PFSK-1 (cell line): ENCODE results near the gene CTCF.

Experiments
- FOXP2 ChIP-seq: optimal IDR thresholded peaks from 2 replicates; pipeline ENCODE3; 2011; ENCODE audit warnings: borderline replicate concordance, control low read depth, inconsistent platforms; ENCODE audit not compliant: insufficient read depth; ENCODE audit errors: extremely low read length, extremely low read depth
- POLR2AphosphoS5 ChIP-seq: IDR thresholded peaks from 2 replicates; pipeline ENCODE4 v1.6.1; 2012; ENCODE audit warnings: low read depth, mild to moderate bottlenecking, control low read depth, low read length, moderate library complexity
- SIN3A ChIP-seq: IDR thresholded peaks from 2 replicates; pipeline ENCODE4 v1.6.1; 2012; ENCODE audit warnings: mild to moderate bottlenecking, low read length, moderate library complexity, borderline replicate concordance; ENCODE audit not compliant: insufficient read depth
- TAF1 ChIP-seq: IDR thresholded peaks from 2 replicates; pipeline ENCODE4 v1.6.1; 2012; ENCODE audit warnings: low read length, control low read depth, borderline replicate concordance; ENCODE audit not compliant: insufficient read depth
- TF ChIP-seq, protein P1 (sequence below), 2 experiments: IDR thresholded peaks; 2 replicates each; pipeline versions ENCODE4 v1.6.1 to v1.8.0; 2011 to 2012; ENCODE audit warnings: low read depth in 2 of 2, low read length in 2 of 2, control low read depth in 1 of 2, inconsistent platforms in 1 of 2, mild to moderate bottlenecking in 1 of 2, moderate library complexity in 1 of 2; ENCODE audit not compliant: insufficient read depth in 1 of 2

CTCF gene

DNA sequence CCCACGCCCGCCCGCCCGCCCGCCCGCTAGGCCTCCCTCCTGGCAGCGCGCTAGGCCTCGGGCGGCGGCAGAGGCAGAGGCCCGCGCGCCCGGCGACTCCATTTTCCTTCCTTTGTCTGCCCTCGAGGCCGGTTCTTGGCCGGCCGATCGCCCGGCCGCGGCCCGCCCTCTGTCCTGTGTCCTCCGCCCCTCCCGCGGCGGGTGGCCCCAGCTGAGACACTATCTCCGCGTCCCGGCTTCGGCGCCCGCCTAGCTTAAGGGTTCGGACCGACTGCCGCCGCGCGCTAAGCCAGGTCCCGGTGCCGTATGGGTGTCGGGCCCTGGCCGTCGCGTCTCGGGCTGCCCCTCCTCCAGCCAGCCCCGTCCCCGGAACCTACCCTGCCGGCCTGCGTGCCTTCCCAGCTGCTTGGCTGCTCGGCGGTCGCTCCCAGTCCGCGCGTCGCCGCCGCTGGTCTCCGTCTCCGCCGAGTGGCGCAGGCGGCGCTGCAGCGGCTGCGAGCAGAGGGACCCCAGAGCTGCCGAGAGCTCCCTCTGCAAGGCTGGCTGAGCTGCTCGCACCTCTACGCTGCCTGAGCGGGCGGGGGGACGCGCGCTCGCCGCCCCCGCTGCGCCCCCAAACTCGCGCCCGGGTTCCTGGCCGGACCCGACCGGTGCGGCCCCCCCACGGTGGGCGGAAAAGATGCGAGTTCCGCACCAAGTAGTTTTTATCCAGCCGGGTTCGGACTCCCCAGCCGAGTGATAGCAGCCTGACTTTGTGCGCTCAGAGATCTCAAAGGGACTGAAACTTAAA lies 787 bp downstream of the CTCF start:
- TF ChIP-seq TAF1 (no peak), FOXP2 (peak; percentile 53), SIN3A (no peak)

DNA sequence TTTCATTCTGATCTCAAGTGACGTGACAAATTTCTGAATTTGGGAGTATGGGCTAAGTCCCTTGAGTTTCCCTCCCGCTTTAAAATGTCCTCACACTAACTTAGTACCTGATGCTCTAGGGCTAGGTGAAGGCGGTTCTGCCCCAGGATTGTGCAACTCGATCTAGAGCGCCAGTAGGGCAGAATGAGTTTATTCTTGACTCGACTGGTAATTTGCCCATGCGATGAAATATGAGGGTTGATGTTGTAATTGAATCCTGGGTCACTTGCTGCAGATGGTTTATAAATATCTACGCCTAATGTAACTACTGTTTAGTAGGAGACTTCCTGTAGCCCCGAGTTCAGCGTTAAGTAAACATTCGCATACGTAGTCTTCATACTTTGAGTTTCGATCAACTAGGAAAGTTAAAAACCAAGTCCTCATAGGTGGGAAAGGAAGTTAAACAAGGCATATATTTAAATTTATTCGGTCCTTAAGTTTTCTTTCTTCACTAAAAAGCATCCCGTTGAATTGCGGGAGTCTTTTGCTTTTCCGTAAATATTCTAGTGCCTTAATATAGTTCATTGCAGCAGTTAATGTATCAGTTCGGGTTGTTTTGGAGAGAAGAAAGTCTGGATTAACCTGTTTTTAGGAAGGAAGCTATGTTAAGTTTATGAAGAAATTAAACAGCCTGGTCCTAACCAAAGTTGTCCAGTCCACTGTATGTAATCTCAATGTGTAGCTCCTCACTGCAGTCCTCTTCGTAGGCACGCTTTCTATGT lies 1.6 kb downstream of the CTCF start:
- TF ChIP-seq, protein P1, sequence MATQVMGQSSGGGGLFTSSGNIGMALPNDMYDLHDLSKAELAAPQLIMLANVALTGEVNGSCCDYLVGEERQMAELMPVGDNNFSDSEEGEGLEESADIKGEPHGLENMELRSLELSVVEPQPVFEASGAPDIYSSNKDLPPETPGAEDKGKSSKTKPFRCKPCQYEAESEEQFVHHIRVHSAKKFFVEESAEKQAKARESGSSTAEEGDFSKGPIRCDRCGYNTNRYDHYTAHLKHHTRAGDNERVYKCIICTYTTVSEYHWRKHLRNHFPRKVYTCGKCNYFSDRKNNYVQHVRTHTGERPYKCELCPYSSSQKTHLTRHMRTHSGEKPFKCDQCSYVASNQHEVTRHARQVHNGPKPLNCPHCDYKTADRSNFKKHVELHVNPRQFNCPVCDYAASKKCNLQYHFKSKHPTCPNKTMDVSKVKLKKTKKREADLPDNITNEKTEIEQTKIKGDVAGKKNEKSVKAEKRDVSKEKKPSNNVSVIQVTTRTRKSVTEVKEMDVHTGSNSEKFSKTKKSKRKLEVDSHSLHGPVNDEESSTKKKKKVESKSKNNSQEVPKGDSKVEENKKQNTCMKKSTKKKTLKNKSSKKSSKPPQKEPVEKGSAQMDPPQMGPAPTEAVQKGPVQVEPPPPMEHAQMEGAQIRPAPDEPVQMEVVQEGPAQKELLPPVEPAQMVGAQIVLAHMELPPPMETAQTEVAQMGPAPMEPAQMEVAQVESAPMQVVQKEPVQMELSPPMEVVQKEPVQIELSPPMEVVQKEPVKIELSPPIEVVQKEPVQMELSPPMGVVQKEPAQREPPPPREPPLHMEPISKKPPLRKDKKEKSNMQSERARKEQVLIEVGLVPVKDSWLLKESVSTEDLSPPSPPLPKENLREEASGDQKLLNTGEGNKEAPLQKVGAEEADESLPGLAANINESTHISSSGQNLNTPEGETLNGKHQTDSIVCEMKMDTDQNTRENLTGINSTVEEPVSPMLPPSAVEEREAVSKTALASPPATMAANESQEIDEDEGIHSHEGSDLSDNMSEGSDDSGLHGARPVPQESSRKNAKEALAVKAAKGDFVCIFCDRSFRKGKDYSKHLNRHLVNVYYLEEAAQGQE (IDR thresholded peaks at IDR 0.05; ENCODE audit: insufficient read depth in 1 of 2, low read depth in 2 of 2, low read length in 2 of 2): no peak
- TF ChIP-seq SIN3A: peak; percentile 28; the same call in 1 of the 2 replicates
- no peak for TF ChIP-seq FOXP2
- TF ChIP-seq TAF1: no peak

DNA sequence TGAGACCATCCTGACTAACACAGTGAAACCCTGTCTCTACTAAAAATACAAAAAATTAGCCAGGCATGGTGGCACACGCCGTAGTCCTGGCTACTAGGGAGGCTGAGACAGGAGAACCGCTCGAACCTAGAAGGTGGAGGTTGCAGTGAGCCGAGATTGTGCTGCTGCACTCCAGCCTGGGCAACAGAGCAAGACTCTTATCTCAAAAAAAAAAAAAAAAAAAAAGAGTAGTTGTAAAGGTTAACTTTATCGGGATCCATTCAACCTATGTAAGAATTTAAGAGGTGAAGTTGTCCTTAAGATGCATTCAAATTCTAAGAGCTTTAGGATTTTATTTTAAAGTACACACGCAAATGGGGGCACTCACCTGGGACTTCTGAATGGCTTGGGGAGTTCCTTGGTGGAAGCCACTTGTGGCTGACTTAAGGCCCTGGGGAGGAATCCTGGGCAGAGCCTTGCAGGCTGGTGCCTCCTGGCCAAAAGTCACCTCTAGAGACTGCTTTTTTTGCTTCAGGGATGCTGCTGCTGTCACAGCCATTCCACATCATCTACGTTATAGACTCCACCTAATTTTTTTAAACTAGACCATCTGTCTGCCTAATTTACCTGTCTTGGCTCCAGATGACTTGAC lies 3.3 kb downstream of the CTCF start:
- TF ChIP-seq SIN3A (no peak), TAF1 (no peak), FOXP2 (no peak), POLR2AphosphoS5 (no peak)
- TF ChIP-seq, protein P1 (IDR thresholded peaks at IDR 0.05; ENCODE audit: insufficient read depth in 1 of 2, low read depth in 2 of 2, low read length in 2 of 2): no peak

DNA sequence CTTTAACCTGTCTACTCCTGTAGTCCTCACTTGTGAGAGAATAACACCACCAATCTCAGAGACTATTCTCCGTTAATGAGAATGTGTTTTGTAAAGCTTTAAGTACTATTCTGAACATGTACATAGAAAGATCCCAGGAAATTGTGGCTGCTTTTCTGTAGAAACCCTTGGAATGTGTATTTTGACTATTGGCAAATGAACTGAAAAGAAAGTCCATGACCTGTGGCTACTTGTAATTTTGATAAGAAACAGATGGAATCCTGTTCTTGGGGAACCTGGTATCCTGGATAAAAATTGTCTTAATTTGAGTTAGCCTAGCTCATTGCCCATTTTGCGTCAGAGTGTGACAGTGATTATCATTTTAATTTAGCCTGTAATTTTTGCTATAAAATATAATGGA lies 9.1 kb downstream of the CTCF start:
- no peak for TF ChIP-seq POLR2AphosphoS5
- no peak for TF ChIP-seq FOXP2
- TF ChIP-seq SIN3A: no peak
- TF ChIP-seq TAF1: no peak
- TF ChIP-seq, protein P1 (IDR thresholded peaks at IDR 0.05; ENCODE audit: insufficient read depth in 1 of 2, low read depth in 2 of 2, low read length in 2 of 2): no peak

DNA sequence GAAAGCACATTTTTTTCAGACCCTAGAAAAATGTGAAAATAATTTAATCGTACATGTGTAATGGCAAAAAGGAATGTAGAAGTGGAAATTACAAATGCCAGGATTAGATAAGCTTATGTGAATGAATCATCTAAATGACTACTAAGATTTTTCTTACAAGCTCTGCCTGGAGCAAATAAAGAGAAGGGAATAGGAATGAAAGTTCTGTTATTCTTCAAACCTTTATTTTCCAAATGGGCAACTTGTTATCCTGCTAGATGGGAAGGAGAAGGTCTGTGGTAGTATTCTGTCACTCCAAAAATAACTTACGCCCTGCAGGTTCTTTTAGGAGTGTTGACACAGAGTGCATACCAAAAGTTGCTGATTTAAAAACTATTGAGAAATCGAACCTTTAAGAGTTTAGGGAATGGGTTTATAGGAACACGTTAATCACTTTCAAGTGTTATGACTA lies 9.7 kb downstream of the CTCF start:
- TF ChIP-seq TAF1: no peak

DNA sequence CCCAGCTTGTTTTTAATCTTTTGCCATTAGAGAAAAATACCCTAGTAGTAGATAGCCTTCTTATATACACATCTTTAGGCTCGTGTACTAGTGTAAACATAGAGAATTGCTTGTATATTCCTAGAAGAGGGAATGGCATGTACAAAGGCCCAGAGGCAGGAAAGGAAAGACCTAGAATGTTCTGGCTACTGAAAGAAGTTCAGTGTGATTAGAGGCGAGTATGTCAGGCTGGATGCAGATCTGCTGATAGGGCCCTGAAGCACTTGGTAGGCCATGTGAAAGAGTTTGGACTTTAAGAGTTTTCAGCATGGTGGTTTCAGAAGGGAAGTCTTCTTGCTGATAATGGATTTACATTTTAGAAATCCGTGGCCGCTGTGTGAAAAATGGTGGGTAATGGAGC lies 17.4 kb downstream of the CTCF start:
- no peak for TF ChIP-seq POLR2AphosphoS5
- TF ChIP-seq SIN3A: no peak
- no peak for TF ChIP-seq FOXP2
- no peak for TF ChIP-seq TAF1
- TF ChIP-seq, protein P1 (IDR thresholded peaks at IDR 0.05; ENCODE audit: insufficient read depth in 1 of 2, low read depth in 2 of 2, low read length in 2 of 2): no peak
